ENCODE results near the gene UPF2. TPM values are rescaled to one million over a fixed set of nuclear protein-coding genes. Genes with fewer than 3 reads are reported as not detected.

The UPF2 gene
- polyA plus RNA-seq, 1 donor (not counting 4 experiments of a cell fraction or from before 2014, with no cell fraction given) = 20.3 TPM

DNA sequence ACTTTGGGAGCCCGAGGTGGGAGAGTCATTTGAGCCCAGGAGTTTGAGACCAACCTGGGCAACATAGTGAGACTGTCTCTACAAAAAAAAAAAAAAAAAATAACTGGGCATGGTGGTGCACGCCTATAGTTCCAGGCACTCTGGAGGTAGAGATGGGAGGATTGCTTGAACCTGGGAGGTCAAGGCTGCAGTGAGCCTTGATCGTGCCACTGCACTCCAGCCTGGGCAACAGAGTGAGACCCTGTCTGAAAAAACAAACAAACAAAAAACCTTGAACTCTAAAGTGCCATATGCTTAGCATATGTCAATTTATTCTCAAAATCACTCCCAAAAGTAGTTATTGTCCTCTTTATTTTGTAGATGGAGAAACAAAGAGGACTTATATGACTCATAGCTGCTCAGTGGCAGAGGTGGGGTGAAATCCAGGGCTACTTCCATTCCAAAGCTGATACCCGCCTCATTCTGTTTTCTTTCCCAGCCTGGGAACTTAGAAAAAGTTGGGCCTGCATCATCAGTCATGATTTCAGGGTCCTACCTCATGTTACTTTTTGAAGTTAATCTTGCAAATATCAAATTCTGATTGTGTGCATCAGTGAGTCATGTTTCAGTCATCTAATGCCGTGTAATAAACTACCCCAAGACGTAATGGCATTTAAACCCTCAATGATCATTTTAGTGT is 39.4 kb upstream of the UPF2 start:
- no peak overlapping the region for H2AFZ ChIP-seq (ENCODE audit: control insufficient read depth, low read length)
- peaks cover 2% of the 10 kb centered on the region for H4K20me1 ChIP-seq (ENCODE audit: control insufficient read depth, extremely low read depth, insufficient read depth, low read length)
- H3K4me3 ChIP-seq (ENCODE audit: control insufficient read depth in 2 of 3, extremely low read depth in 1 of 3, insufficient read depth in 2 of 3, low read depth in 1 of 3, low read length in 3 of 3) = no peak overlapping the region
- H3K4me1 ChIP-seq (ENCODE audit: control insufficient read depth, extremely low read depth, insufficient read depth, low read length) = peaks cover 3% of the 10 kb centered on the region
- H3K9me1 ChIP-seq (ENCODE audit: control insufficient read depth, extremely low read depth, insufficient read depth, low read length) = no peaks in the 10 kb centered on the region
- FAIRE-seq (no peak), DNase-seq (ENCODE audit: low read depth, low spot score) (no peak)
- no peaks in the 10 kb centered on the region for H3K9me3 ChIP-seq (ENCODE audit: control insufficient read depth, low read depth, low read length)
- H3K9ac ChIP-seq (ENCODE audit: control insufficient read depth, extremely low read depth, insufficient read depth, low read length) = no peak overlapping the region
- dilution Hi-C loops (cut with MboI; ENCODE audit: extremely low pct_ligation_motif_present, low sequenced_read_pairs) = no loop called here
- no peaks in the 10 kb centered on the region for H3K79me2 ChIP-seq (ENCODE audit: control insufficient read depth, insufficient read depth, low read length)
- no peaks in the 10 kb centered on the region for H3K27me3 ChIP-seq (ENCODE audit: control insufficient read depth, extremely low read depth, insufficient read depth, low read length)
- TF ChIP-seq EZH2 (IDR thresholded peaks at IDR 0.05; ENCODE audit: low read length) (no peak), CTCF (optimal IDR thresholded peaks at IDR 0.05 in 1 of 3, IDR thresholded peaks at IDR 0.05 in 1 of 3, conservative IDR thresholded peaks at IDR 0.05 in 1 of 3; ENCODE audit: extremely low read depth in 1 of 3, insufficient read depth in 2 of 3, low read length in 3 of 3) (no peak)
- no peak overlapping the region for H3K4me2 ChIP-seq (ENCODE audit: control insufficient read depth, extremely low read depth, insufficient read depth, low read depth, low read length)
- no peak overlapping the region for H3K27ac ChIP-seq (ENCODE audit: control insufficient read depth, insufficient read depth, low read length)
- peaks cover 2 to 4% of the 10 kb centered on the region in 2 experiments for H3K36me3 ChIP-seq (ENCODE audit: control insufficient read depth in 2 of 2, extremely low read depth in 1 of 2, insufficient read depth in 2 of 2, low read length in 2 of 2)

DNA sequence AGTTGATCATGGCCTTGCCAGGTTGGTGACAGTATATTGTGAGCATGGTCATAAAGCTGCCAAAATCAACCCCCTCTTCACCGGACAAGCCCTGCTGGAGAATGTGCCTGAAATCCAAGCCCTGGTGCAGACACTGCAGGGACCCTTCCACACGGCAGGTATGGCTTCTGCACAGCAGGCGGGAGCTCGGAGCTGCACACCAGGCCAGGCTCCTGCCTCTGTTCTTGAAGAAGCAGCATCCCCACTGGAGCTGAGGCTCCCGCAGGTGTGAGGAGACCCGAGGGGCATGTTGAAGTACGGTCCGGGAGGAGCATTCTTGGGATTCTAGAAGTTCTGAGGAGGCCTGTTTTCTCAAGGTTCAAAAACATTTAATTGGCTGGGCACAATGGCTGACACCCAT is 38.9 kb upstream of the UPF2 start:
- H3K4me3 ChIP-seq (ENCODE audit: control insufficient read depth in 2 of 3, extremely low read depth in 1 of 3, insufficient read depth in 2 of 3, low read depth in 1 of 3, low read length in 3 of 3) = no peak overlapping the region
- H3K9me3 ChIP-seq (ENCODE audit: control insufficient read depth, low read depth, low read length) = no peaks in the 10 kb centered on the region
- peaks cover 2% of the 10 kb centered on the region for H4K20me1 ChIP-seq (ENCODE audit: control insufficient read depth, extremely low read depth, insufficient read depth, low read length)
- DNase-seq (ENCODE audit: low read depth, low spot score) (no peak), FAIRE-seq (no peak)
- H3K9me1 ChIP-seq (ENCODE audit: control insufficient read depth, extremely low read depth, insufficient read depth, low read length) = no peaks in the 10 kb centered on the region
- H3K9ac ChIP-seq (ENCODE audit: control insufficient read depth, extremely low read depth, insufficient read depth, low read length) = no peak overlapping the region
- dilution Hi-C loops (cut with MboI; ENCODE audit: extremely low pct_ligation_motif_present, low sequenced_read_pairs) = no loop called here
- H2AFZ ChIP-seq (ENCODE audit: control insufficient read depth, low read length) = no peak overlapping the region
- H3K4me1 ChIP-seq (ENCODE audit: control insufficient read depth, extremely low read depth, insufficient read depth, low read length) = peaks cover 3% of the 10 kb centered on the region
- no peak for TF ChIP-seq CTCF (optimal IDR thresholded peaks at IDR 0.05 in 1 of 3, IDR thresholded peaks at IDR 0.05 in 1 of 3, conservative IDR thresholded peaks at IDR 0.05 in 1 of 3; ENCODE audit: extremely low read depth in 1 of 3, insufficient read depth in 2 of 3, low read length in 3 of 3)
- TF ChIP-seq EZH2 (IDR thresholded peaks at IDR 0.05; ENCODE audit: low read length) = no peak
- H3K4me2 ChIP-seq (ENCODE audit: control insufficient read depth, extremely low read depth, insufficient read depth, low read depth, low read length) = no peak overlapping the region
- H3K79me2 ChIP-seq (ENCODE audit: control insufficient read depth, insufficient read depth, low read length) = no peaks in the 10 kb centered on the region
- no peak overlapping the region for H3K27ac ChIP-seq (ENCODE audit: control insufficient read depth, insufficient read depth, low read length)
- H3K27me3 ChIP-seq (ENCODE audit: control insufficient read depth, extremely low read depth, insufficient read depth, low read length) = no peaks in the 10 kb centered on the region
- H3K36me3 ChIP-seq (ENCODE audit: control insufficient read depth in 2 of 2, extremely low read depth in 1 of 2, insufficient read depth in 2 of 2, low read length in 2 of 2) = peaks cover 0 to 3% of the 10 kb centered on the region in 2 experiments
